Spleen (tissue), 11 donors: Measurements from ENCODE around the gene LINC01488. TPM values are rescaled to one million over a fixed set of nuclear protein-coding genes. Genes with fewer than 3 reads are reported as not detected.

Source experiments
- DNase-seq: peaks from one replicate; pipeline ENCODE4 v3.0.0-alpha.2; 2020
- H3K27ac ChIP-seq, 8 donors: fragments of 200-600 bp; sonication (generic) in 7 of 8; 1 replicate in 4 of 8; 2 replicates in 4 of 8; pipeline versions ENCODE4 v1.5.0 to v1.8.0; 2016 to 2021; ENCODE audit warnings: inconsistent platforms in 4 of 8, mild to moderate bottlenecking in 4 of 8, moderate library complexity in 1 of 8
- H3K27me3 ChIP-seq, 7 donors: fragments of 200-600 bp; sonication (generic) in 6 of 7; replicated peaks in 1 of 7; 1 replicate in 4 of 7; 2 replicates in 3 of 7; pipeline versions ENCODE4 v1.5.0 to v1.8.0; 2016 to 2021; ENCODE audit warnings: inconsistent platforms in 3 of 7, mild to moderate bottlenecking in 1 of 7
- H3K36me3 ChIP-seq, 6 donors: fragments of 200-600 bp; sonication (generic) in 5 of 6; 1 replicate in 4 of 6; 2 replicates in 2 of 6; pipeline versions ENCODE4 v1.5.0 to v1.8.0; 2016 to 2021; ENCODE audit warnings: inconsistent platforms in 2 of 6
- H3K4me1 ChIP-seq, 6 donors: fragments of 200-600 bp; sonication (generic) in 5 of 6; 1 replicate in 3 of 6; 2 replicates in 3 of 6; pipeline versions ENCODE4 v1.5.0 to v1.8.0; 2016 to 2021; ENCODE audit warnings: inconsistent platforms in 3 of 6
- H3K4me3 ChIP-seq, 8 donors: fragments of 200-600 bp; sonication (generic) in 7 of 8; 1 replicate in 4 of 8; 2 replicates in 4 of 8; pipeline versions ENCODE4 v1.5.0 to v1.8.0; 2016 to 2021; ENCODE audit warnings: inconsistent platforms in 4 of 8, mild to moderate bottlenecking in 4 of 8, moderate library complexity in 2 of 8
- H3K9me3 ChIP-seq, 8 donors: fragments of 200-600 bp; sonication (generic) in 7 of 8; 1 replicate in 4 of 8; 2 replicates in 4 of 8; pipeline versions ENCODE4 v1.5.0 to v1.8.0; 2016 to 2021; ENCODE audit warnings: inconsistent platforms in 4 of 8
- CTCF ChIP-seq, 11 experiments: fragments of 200-600 bp in 7 of 11; fragments of 450-650 bp in 4 of 11; sonication (generic) in 4 of 11; IDR thresholded peaks in 8 of 11; conservative IDR thresholded peaks in 3 of 11; 1 replicate in 7 of 11; 2 replicates in 4 of 11; pipeline versions ENCODE4 v1.4.0 to v1.8.0; 2016 to 2021; ENCODE audit warnings: antibody characterized with exemption in 11 of 11, inconsistent platforms in 4 of 11, mild to moderate bottlenecking in 1 of 11
- POLR2A ChIP-seq, 3 donors: fragments of 450-650 bp; IDR thresholded peaks; one replicate each; pipeline ENCODE4 v1.5.1; 2017; ENCODE audit warnings: antibody characterized with exemption in 3 of 3, mild to moderate bottlenecking in 1 of 3
- POLR2AphosphoS5 ChIP-seq, 3 donors: sonication (generic); formaldehyde crosslinking; IDR thresholded peaks; one replicate each; pipeline ENCODE4 v1.5.1; 2017; ENCODE audit warnings: antibody characterized with exemption in 3 of 3
- WGBS, 5 donors: extraction: QIAGEN DNeasy Blood & Tissue Kit in 3 of 5; methylation state at CpG; one replicate each; pipeline versions ENCODE4 v1.1.5 to v1.1.7; 2013 to 2018; 5-methylcytosine and 5-hydroxymethylcytosine counted together
- intact Hi-C: fragments of 100-400 bp; cut with DNase I; formaldehyde crosslinking; loops from one replicate; pipeline ENCODE4 v1.15.0; 2023; ENCODE audit warnings: low total_unique reads
- polyA plus RNA-seq, 3 donors: library from polyadenylated mRNA; stranded (reverse); fragments of 200-250 nt; gene quantifications; one replicate each; pipeline ENCODE4 v1.2.1, GENCODE V29; 2013
- total RNA-seq, 7 donors: library from RNA; depleted of rRNA in 3 of 7; stranded (reverse); fragments of >200 nt in 3 of 7; fragmentation: NEBNext Ultra II Directional in 4 of 7; extraction: Animal tissue kit (Norgen Biotek cat#: 25700) in 4 of 7; gene quantifications; one replicate each; pipeline versions ENCODE4 v1.1.0 to v1.2.1, GENCODE V29; 2016 to 2021
- donor health status: healthy with polysubstance abuse.
- donor health status: DM: no; HTN: no; CAD: no; lungs with moderate emphysema.
- donor health status: DM: no; HTN: no; CAD: no.
- donor health status: Bipolar disorder and iron deficiency.
- donor health status: healthy.
- donor health status: DM: no; HTN: no; CAD: no.
- donor health status: DM: yes; HTN: yes; CAD: no.

LINC01488 gene
- total and polyA plus RNA-seq, 10 donors = not detected

- H3K27me3 ChIP-seq = peaks cover 0 to 13% (median 0%) of the 10 kb centered on the region in 7 donors
- H3K9me3 ChIP-seq = peaks cover 0 to 9% (median 6%) of the 10 kb centered on the region in 8 donors
- no peak for DNase-seq
- no peak for TF ChIP-seq POLR2AphosphoS5 (IDR thresholded peaks at IDR 0.05)
- TF ChIP-seq POLR2A (IDR thresholded peaks at IDR 0.05) = no peak
- WGBS, 5 donors = 85 to 92% (median 88%) methylated on average over 16 of the region's 16 CpGs
- H3K27ac ChIP-seq = no peak overlapping the region
- intact Hi-C loops = no loop called here
- H3K4me3 ChIP-seq = no peak overlapping the region
- H3K4me1 ChIP-seq = peaks cover 0 to 14% (median 6%) of the 10 kb centered on the region in 6 donors
- no peaks in the 10 kb centered on the region for H3K36me3 ChIP-seq
These were observed 4.9 kb upstream of the LINC01488 start for GRCh38 chr11:69476509-69476961.

DNA sequence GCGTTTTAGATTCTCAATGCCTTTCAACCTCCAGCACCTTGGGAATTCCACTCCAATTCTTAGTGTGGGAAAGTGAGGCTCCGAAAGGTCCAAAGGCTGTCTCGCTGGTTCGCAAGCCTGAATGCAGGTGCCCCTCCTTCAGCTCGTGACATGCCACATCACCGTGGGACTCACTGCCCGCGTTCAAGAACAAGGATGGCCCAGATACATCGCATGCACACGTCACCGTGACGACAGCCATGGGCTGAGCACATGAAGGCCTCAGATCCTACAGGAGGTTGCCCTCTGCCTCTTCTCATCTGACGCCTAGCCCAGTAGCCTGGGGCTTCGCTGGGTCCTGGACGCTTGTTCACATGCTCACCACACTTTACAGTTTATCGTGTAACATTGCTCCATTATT is 4.4 kb upstream of the LINC01488 start:
- Histone ChIP-seq H3K36me3 (no peaks in the 10 kb centered on the region), H3K4me1 (peaks cover 0 to 9% (median 2%) of the 10 kb centered on the region in 6 donors), H3K9me3 (peaks cover 0 to 14% (median 6%) of the 10 kb centered on the region in 8 donors), H3K27ac (no peak overlapping the region), H3K4me3 (no peak overlapping the region), H3K27me3 (peaks cover 0 to 8% (median 0%) of the 10 kb centered on the region in 7 donors)
- intact Hi-C loops = no loop called here
- no peak for DNase-seq
- WGBS, 5 donors = 85 to 95% (median 91%) methylated on average over 13 to 16 of the region's 16 CpGs
- TF ChIP-seq CTCF (IDR thresholded peaks at IDR 0.05 in 8 of 11, conservative IDR thresholded peaks at IDR 0.05 in 3 of 11) (no peak), POLR2A (IDR thresholded peaks at IDR 0.05) (no peak), POLR2AphosphoS5 (IDR thresholded peaks at IDR 0.05) (no peak)

- TF ChIP-seq POLR2A (IDR thresholded peaks at IDR 0.05) (no peak), CTCF (IDR thresholded peaks at IDR 0.05 in 8 of 11, conservative IDR thresholded peaks at IDR 0.05 in 3 of 11) (no peak), POLR2AphosphoS5 (IDR thresholded peaks at IDR 0.05) (no peak)
- intact Hi-C loops = no loop called here
- 73 to 85% (median 84%) methylated on average over 13 to 19 of the region's 19 CpGs for WGBS, 5 donors
- Histone ChIP-seq H3K27me3 (peaks cover 0 to 7% (median 0%) of the 10 kb centered on the region in 7 donors), H3K4me1 (no peaks in the 10 kb centered on the region), H3K9me3 (peaks cover 0 to 7% (median 0%) of the 10 kb centered on the region in 8 donors), H3K27ac (no peak overlapping the region), H3K36me3 (no peaks in the 10 kb centered on the region), H3K4me3 (no peak overlapping the region)
- DNase-seq = peak; percentile 70
These were observed 1.7 kb upstream of the LINC01488 start for GRCh38 chr11:69479591-69480271.

DNA sequence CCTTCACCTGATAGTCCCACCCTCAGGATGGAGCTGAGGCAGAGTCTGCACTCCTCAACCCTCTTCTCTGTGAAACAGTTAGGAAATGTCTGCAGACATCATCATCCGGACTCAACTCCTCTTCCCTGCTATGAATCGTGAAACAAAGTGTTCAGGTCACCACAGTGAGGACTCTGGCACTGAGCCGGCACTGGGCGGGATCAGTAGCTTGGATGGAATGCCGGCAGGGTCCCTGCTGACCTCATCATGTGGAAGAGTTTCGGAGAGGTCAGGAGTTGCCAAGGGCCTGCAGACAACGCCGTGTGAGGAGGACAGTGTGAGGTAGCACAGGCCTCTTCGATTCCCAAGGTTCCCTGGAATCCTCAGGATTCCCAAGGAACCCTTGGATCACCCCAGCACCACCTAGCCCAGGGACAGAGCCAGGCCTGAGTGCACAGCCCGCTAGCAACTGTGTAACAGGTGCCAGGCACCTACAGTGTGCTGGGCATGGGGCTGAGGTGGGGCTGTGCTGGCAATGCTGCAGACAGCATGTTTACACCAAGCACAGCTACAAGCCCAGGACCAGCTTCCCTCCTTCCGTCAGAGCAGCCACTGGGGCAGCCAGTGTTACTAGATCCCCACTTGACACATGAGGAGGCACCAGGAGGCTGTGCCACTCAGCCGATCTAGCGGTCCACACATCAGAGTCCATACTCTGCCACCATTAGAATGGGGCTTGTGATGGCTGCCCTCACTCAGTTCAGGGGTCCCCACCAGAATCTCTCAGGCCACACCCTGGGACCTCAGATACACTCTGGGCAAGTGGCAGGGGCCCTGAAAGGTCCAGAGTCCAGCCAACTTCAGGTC is 693 bp upstream of the LINC01488 start:
- H3K27ac ChIP-seq = no peak overlapping the region
- DNase-seq = peak; percentile 59
- peaks cover 0 to 7% (median 0%) of the 10 kb centered on the region in 8 donors for H3K9me3 ChIP-seq
- H3K4me3 ChIP-seq = no peak overlapping the region
- no peaks in the 10 kb centered on the region for H3K4me1 ChIP-seq
- TF ChIP-seq POLR2AphosphoS5 (IDR thresholded peaks at IDR 0.05) (no peak), POLR2A (IDR thresholded peaks at IDR 0.05) (no peak), CTCF (IDR thresholded peaks at IDR 0.05 in 8 of 11, conservative IDR thresholded peaks at IDR 0.05 in 3 of 11) (no peak)
- peaks cover 0 to 7% (median 0%) of the 10 kb centered on the region in 7 donors for H3K27me3 ChIP-seq
- WGBS, 5 donors = 74 to 89% (median 83%) methylated on average over 12 to 13 of the region's 13 CpGs
- intact Hi-C loops = no loop called here
- H3K36me3 ChIP-seq = no peaks in the 10 kb centered on the region
